Stimulated activated CD8-positive, alpha-beta memory T cell treated with anti-CD3 and anti-CD28 coated beads, Interleukin-15, amount 100 ng/mL, for 48 hours (primary cell): ENCODE data around the gene PCDHGA6.

Experiments
- DNase-seq, 2 donors: peaks; one replicate each; pipeline ENCODE4 v3.0.0-alpha.2; 2020; ENCODE audit warnings: low read depth in 2 of 2

The PCDHGA6 gene

DNA sequence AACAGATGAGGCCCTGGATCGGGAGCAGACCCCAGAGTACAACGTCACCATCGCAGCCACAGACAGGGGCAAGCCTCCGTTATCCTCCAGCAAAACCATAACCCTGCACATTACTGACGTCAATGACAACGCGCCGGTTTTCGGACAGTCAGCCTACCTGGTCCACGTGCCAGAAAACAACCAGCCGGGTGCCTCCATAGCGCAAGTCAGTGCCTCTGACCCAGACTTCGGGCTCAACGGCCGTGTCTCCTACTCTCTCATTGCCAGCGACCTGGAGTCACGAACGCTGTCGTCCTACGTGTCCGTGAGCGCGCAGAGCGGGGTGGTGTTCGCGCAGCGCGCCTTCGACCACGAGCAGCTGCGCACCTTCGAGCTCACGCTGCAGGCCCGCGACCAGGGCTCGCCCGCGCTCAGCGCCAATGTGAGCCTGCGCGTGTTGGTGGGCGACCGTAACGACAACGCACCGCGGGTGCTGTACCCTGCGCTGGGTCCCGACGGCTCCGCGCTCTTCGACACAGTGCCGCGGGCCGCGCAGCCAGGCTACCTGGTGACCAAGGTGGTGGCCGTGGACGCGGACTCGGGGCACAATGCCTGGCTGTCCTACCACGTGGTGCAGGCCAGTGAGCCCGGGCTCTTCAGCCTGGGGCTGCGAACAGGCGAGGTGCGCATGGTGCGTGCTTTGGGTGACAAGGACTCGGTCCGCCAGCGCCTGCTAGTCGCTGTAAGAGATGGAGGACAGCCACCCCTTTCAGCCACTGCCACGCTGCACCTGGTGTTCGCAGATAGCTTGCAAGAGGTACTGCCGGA is 45.6 kb downstream of the PCDHGA6 start:
- no peak for DNase-seq

GRCh38 chr5:141420855-141421488 is 47.3 kb downstream of the PCDHGA6 start, which contains the start of gene PCDHGA11:
Gene PCDHGA11 (plus strand): TSS chr5:141421051. CDS start chr5:141421228, 177 bp downstream.
- no peak for DNase-seq

- DNase-seq, result no peak
Observed at GRCh38 chr5:141421489-141421855, 47.8 kb downstream of the PCDHGA6 start.

GRCh38 chr5:141422742-141423291 is 49.1 kb downstream of the PCDHGA6 start:
- DNase-seq, result no peak

DNA sequence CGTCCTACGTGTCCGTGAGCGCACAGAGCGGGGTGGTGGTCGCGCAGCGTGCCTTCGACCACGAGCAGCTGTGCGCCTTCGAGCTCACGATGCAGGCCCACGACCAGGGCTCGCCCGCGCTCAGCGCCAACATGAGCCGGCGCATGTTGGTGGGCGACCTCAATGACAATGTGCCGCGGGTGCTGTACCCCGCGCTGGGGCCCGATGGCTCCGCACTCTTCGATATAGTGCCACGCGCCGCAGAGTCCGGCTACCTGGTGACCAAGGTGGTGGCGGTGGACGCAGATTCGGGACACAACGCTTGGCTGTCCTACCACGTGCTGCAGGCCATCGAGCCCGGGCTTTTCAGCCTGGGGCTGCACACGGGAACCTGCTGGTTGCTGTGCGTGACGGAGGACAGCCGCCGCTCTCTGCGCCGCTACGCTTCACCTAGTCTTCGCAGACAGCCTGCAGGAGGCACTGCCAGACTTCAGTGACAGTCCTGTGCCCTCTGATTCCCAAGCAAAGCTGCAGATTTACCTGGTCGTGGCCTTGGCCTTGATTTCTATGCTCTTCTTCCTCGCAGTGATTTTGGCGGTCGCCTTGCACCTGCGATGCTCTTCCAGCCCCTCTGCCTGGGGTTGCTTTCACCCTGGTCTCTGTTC is 54.2 kb downstream of the PCDHGA6 start:
- no peak for DNase-seq
